Activated T-cell treated with anti-CD3 and anti-CD28 coated beads for 48 hours (primary cell): ENCODE data around the gene H2BW2.
"Not testable (repeated sequence)": the region's sequence is repeated elsewhere in the genome, so short reads cannot be mapped to it uniquely, and the experiment has no call there.

Source experiments
- DNase-seq: peaks from one replicate; pipeline ENCODE4 v3.0.0-alpha.2; 2020; ENCODE audit warnings: low read depth

H2BW2 gene

GRCh38 chrX:104039689-104040505 lies at the start of gene H2BW2:
Gene H2BW2, plus strand, starts transcription at chrX:104039956. Its CDS starts 39 bp downstream, at chrX:104039995.
- DNase-seq, result no peak

- DNase-seq, result no peak
Measured at GRCh38 chrX:103999234-103999633, 40.5 kb upstream of the H2BW2 start.

GRCh38 chrX:104008831-104009230 lies 30.9 kb upstream of the H2BW2 start:
- DNase-seq, result no peak

- no peak for DNase-seq
Measured at GRCh38 chrX:104013158-104013557, 26.6 kb upstream of the H2BW2 start.

GRCh38 chrX:104013606-104014005 lies 26.1 kb upstream of the H2BW2 start, which contains the start of gene H2BW1:
Gene H2BW1, minus strand, starts transcription at chrX:104013708. Its CDS starts 132 bp downstream, at chrX:104013576.
- no peak for DNase-seq

- not testable (repeated sequence) for DNase-seq
Measured at GRCh38 chrX:104015576-104015975, 24.2 kb upstream of the H2BW2 start.

- DNase-seq, result no peak
Measured at GRCh38 chrX:104018126-104018525, 21.6 kb upstream of the H2BW2 start.

GRCh38 chrX:104041003-104041402 lies 1.2 kb downstream of the H2BW2 start:
- no peak for DNase-seq

GRCh38 chrX:104045642-104046041 lies 5.9 kb downstream of the H2BW2 start:
- DNase-seq, result no peak

- DNase-seq, result no peak
Measured at GRCh38 chrX:104047171-104047570, 7.4 kb downstream of the H2BW2 start.

- not testable (repeated sequence) for DNase-seq
Measured at GRCh38 chrX:104054956-104055355, 15.2 kb downstream of the H2BW2 start.

- not testable (repeated sequence) for DNase-seq
Measured at GRCh38 chrX:104062636-104063035, 22.9 kb downstream of the H2BW2 start.

GRCh38 chrX:104075778-104076445 lies 36.2 kb downstream of the H2BW2 start, which contains the start of gene TMSB15C:
Gene TMSB15C, minus strand, starts transcription at chrX:104076236.
- DNase-seq, result not testable (repeated sequence)

- not testable (repeated sequence) for DNase-seq
Measured at GRCh38 chrX:104077854-104078253, 38.1 kb downstream of the H2BW2 start.

GRCh38 chrX:104084063-104084462 lies 44.3 kb downstream of the H2BW2 start:
- no peak for DNase-seq

GRCh38 chrX:104084534-104085277 lies 45.0 kb downstream of the H2BW2 start:
- DNase-seq, result no peak

- no peak for DNase-seq
Measured at GRCh38 chrX:104085477-104085876, 45.7 kb downstream of the H2BW2 start.

- DNase-seq, result no peak
Measured at GRCh38 chrX:104085919-104086318, 46.2 kb downstream of the H2BW2 start.
